Uterus (tissue), 4 donors: ENCODE results near the gene DDX17. TPM values are rescaled to one million over a fixed set of nuclear protein-coding genes. Genes with fewer than 3 reads are reported as not detected.
A peak's percentile ranks its signal among the peaks of the same experiment; 100 is the strongest.

Experiments used
- DNase-seq, 2 donors: peaks; one replicate each; pipeline ENCODE4 v3.0.0-alpha.2; 2019 to 2020
- H3K27ac ChIP-seq, 2 donors: fragments of 200-600 bp; sonication (generic); 1 replicate in 1 of 2; 2 replicates in 1 of 2; pipeline ENCODE4 v1.5.1; 2016 to 2018
- H3K27me3 ChIP-seq, 2 donors: fragments of 200-600 bp; sonication (generic); one replicate each; pipeline ENCODE4 v1.5.1; 2018 to 2019; ENCODE audit warnings: control low read depth in 1 of 2
- H3K36me3 ChIP-seq, 2 donors: fragments of 200-600 bp; sonication (generic); one replicate each; pipeline ENCODE4 v1.5.1; 2019; ENCODE audit warnings: control low read depth in 1 of 2
- H3K4me1 ChIP-seq, 2 donors: fragments of 200-600 bp; sonication (generic); one replicate each; pipeline ENCODE4 v1.5.1; 2018 to 2019; ENCODE audit warnings: control low read depth in 1 of 2
- H3K4me3 ChIP-seq, 2 donors: fragments of 200-600 bp; sonication (generic); 1 replicate in 1 of 2; 2 replicates in 1 of 2; pipeline ENCODE4 v1.5.1; 2018 to 2019; ENCODE audit warnings: mild to moderate bottlenecking in 1 of 2
- H3K9me3 ChIP-seq, 2 donors: fragments of 200-600 bp; sonication (generic); one replicate each; pipeline ENCODE4 v1.5.1; 2019; ENCODE audit warnings: control low read depth in 1 of 2
- POLR2A ChIP-seq, 2 donors: fragments of 450-650 bp; IDR thresholded peaks; one replicate each; pipeline ENCODE4 v1.6.1; 2016; ENCODE audit warnings: antibody characterized with exemption in 2 of 2, mild to moderate bottlenecking in 1 of 2, moderate library complexity in 1 of 2
- intact Hi-C: fragments of 100-400 bp; cut with DNase I; formaldehyde crosslinking; loops from one replicate; pipeline ENCODE4 v1.15.1; 2023; ENCODE audit warnings: low total_unique reads
- total RNA-seq, 4 donors: library from RNA; depleted of rRNA in 3 of 4; stranded (reverse); fragments of >200 nt in 3 of 4; gene quantifications; one replicate each; pipeline versions ENCODE4 v1.1.0 to v1.2.4, GENCODE V29; 2014 to 2023
- TF ChIP-seq, protein P1 (sequence below), 4 experiments: fragments of 200-600 bp in 2 of 4; fragments of 450-650 bp in 2 of 4; sonication (generic) in 2 of 4; IDR thresholded peaks; one replicate each; pipeline ENCODE4 v1.5.1; 2016 to 2019; ENCODE audit warnings: antibody characterized with exemption in 4 of 4, mild to moderate bottlenecking in 2 of 4, moderate library complexity in 1 of 4
- donor health status: DM: yes; HTN: yes; CAD: no.

Gene DDX17
- total RNA-seq, 4 donors from 2014 or later, result 441 to 971 (median 665) TPM

GRCh38 chr22:38503021-38503420 lies 3.1 kb downstream of the DDX17 start:
- Histone ChIP-seq H3K4me1 (peaks cover 5 to 9% of the 10 kb centered on the region in 2 donors), H3K27ac (peak overlapping the region in 1 of 2 donors; percentile 100), H3K36me3 (no peaks in the 10 kb centered on the region), H3K27me3 (no peaks in the 10 kb centered on the region), H3K4me3 (peak overlapping the region in 1 of 2 donors; percentile 86), H3K9me3 (no peaks in the 10 kb centered on the region)
- intact Hi-C loops, result no loop called here
- TF ChIP-seq, protein P1, sequence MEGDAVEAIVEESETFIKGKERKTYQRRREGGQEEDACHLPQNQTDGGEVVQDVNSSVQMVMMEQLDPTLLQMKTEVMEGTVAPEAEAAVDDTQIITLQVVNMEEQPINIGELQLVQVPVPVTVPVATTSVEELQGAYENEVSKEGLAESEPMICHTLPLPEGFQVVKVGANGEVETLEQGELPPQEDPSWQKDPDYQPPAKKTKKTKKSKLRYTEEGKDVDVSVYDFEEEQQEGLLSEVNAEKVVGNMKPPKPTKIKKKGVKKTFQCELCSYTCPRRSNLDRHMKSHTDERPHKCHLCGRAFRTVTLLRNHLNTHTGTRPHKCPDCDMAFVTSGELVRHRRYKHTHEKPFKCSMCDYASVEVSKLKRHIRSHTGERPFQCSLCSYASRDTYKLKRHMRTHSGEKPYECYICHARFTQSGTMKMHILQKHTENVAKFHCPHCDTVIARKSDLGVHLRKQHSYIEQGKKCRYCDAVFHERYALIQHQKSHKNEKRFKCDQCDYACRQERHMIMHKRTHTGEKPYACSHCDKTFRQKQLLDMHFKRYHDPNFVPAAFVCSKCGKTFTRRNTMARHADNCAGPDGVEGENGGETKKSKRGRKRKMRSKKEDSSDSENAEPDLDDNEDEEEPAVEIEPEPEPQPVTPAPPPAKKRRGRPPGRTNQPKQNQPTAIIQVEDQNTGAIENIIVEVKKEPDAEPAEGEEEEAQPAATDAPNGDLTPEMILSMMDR (IDR thresholded peaks at IDR 0.05), result no peak
- no peak for DNase-seq

- TF ChIP-seq POLR2A (IDR thresholded peaks at IDR 0.05), result no peak
- TF ChIP-seq, protein P1 (IDR thresholded peaks at IDR 0.05), result no peak
- H3K4me3 ChIP-seq, result no peak overlapping the region
- no peaks in the 10 kb centered on the region for H3K27me3 ChIP-seq
- H3K9me3 ChIP-seq, result no peaks in the 10 kb centered on the region
- DNase-seq, result no peak
- H3K27ac ChIP-seq, result peak overlapping the region in 1 of 2 donors; percentile 100
- H3K36me3 ChIP-seq, result no peaks in the 10 kb centered on the region
- intact Hi-C loops, result no loop called here
- H3K4me1 ChIP-seq, result peaks cover 8 to 9% of the 10 kb centered on the region in 2 donors
These were observed 4.1 kb downstream of the DDX17 start for GRCh38 chr22:38501797-38502672.

- TF ChIP-seq, protein P1 (IDR thresholded peaks at IDR 0.05), result no peak
- TF ChIP-seq POLR2A (IDR thresholded peaks at IDR 0.05), result no peak
- Histone ChIP-seq H3K4me3 (no peak overlapping the region), H3K4me1 (peaks cover 8 to 9% of the 10 kb centered on the region in 2 donors), H3K27me3 (no peaks in the 10 kb centered on the region), H3K9me3 (no peaks in the 10 kb centered on the region), H3K27ac (no peak overlapping the region), H3K36me3 (no peaks in the 10 kb centered on the region)
- intact Hi-C loops, result no loop called here
- no peak for DNase-seq
These were observed 8.2 kb downstream of the DDX17 start for GRCh38 chr22:38497869-38498268.

DNA sequence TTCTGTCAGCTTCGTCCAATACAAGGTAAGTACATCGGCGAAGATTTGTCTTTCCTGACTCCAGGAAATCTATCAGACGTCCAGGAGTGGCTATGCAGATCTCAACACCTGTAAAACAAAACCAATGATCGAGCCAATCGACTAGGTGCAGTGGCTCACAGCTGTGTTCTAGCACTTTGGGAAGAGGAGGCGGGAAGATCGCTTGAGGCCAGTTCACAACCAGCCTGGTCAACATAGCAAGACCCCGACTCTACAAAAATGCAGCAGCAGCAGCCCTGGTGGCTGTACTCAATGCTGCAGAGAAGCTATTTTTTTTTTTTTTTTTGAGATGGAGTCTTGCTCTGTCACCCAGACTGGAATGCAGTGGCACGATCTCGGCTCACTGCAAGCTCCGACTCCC lies 11.2 kb downstream of the DDX17 start:
- Histone ChIP-seq H3K36me3 (no peaks in the 10 kb centered on the region), H3K27me3 (no peaks in the 10 kb centered on the region), H3K27ac (no peak overlapping the region), H3K4me3 (no peak overlapping the region), H3K4me1 (peaks cover 0 to 8% of the 10 kb centered on the region in 2 donors), H3K9me3 (no peaks in the 10 kb centered on the region)
- TF ChIP-seq POLR2A (IDR thresholded peaks at IDR 0.05), result no peak
- TF ChIP-seq, protein P1 (IDR thresholded peaks at IDR 0.05), result no peak
- no peak for DNase-seq
- intact Hi-C loops, result no loop called here

- no peaks in the 10 kb centered on the region for H3K36me3 ChIP-seq
- no peaks in the 10 kb centered on the region for H3K9me3 ChIP-seq
- intact Hi-C loops, result no loop called here
- no peak overlapping the region for H3K4me3 ChIP-seq
- H3K4me1 ChIP-seq, result peaks cover 0 to 8% of the 10 kb centered on the region in 2 donors
- no peak for DNase-seq
- H3K27me3 ChIP-seq, result no peaks in the 10 kb centered on the region
- TF ChIP-seq, protein P1 (IDR thresholded peaks at IDR 0.05), result no peak
- no peak for TF ChIP-seq POLR2A (IDR thresholded peaks at IDR 0.05)
- no peak overlapping the region for H3K27ac ChIP-seq
These were observed 11.6 kb downstream of the DDX17 start for GRCh38 chr22:38494498-38494897.
